NCI-H1092 (cell line): ENCODE results near the gene PROK1.

Experiments
- DNase-seq: peaks from one replicate; lab custom pipeline; 2025; lab: John Stamatoyannopoulos, UW

The PROK1 gene

GRCh38 chr1:110465038-110465813, 14.3 kb downstream of the PROK1 start:
- DNase-seq, result no peak

- no peak for DNase-seq
These were observed 14.9 kb downstream of the PROK1 start for GRCh38 chr1:110465814-110466380.

DNA sequence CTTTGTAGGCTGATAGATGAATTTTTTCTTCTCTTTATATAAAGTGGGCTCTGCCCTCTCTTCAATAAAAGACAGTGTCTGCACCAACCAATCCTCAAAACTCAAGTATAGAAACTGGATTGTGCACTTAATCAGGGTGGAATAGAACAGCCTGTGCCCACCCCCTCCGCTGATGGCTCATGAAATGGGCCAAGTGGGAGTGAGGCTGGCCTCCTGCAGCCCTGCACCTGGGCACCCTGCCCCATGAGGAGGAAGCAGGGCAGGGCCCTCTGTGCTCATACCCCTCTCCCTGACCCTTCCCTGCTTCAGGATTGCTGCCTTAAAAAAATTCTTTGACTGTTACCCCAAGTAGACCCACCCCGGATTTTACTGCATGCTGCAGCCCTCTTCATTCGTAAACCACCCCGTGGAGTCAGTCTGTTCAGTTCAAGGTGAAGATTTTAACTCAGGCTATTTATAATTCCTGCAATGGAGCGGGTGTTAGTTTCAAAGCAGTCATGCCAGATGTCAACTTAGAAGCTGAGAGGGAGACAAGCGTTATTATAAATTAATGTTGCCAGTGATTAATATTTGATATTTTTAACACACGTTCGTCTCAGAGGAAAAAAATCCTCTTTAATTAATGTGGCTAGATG, 15.8 kb downstream of the PROK1 start:
- no peak for DNase-seq

DNA sequence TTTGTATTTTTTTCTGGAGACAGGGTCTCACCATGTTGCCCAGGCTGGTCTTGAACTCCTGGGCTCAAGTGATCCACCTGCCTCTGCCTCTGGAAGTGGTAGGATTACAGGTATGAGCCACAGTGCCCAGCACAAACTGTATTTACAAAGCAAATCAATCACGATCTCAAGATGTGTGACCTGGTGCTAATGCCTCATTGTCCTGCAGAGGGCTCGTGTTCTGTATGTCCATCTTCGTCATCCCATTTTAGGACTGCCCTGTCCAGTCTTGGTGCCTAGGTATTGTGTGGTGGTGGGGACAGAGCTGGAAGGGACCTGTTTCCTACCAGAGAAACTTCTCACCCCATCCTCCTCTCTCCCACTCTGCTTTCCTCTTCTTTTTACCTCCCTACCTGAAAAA, 20.2 kb downstream of the PROK1 start:
- no peak for DNase-seq

GRCh38 chr1:110472546-110472945, 21.6 kb downstream of the PROK1 start:
- DNase-seq, result no peak

DNA sequence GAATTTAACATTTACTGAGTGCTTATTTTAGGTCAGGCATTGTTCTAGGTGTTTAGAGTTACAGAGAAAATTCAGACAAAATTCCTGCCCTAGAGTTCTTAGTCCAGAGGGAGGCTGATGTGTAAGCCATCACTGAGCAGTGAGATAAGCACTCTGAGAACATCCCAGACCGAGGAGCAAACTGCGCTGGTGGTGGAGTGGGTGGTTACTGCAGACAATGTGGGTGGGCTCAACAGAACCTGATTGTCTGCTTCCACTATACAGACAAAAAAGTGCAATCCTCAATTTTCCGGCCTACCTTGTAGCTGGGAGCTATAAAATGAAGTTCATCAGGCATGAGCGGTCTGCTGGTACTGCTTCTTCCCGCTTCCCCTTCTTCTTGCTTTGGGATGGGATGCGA, 23.5 kb downstream of the PROK1 start:
- DNase-seq, result no peak

DNA sequence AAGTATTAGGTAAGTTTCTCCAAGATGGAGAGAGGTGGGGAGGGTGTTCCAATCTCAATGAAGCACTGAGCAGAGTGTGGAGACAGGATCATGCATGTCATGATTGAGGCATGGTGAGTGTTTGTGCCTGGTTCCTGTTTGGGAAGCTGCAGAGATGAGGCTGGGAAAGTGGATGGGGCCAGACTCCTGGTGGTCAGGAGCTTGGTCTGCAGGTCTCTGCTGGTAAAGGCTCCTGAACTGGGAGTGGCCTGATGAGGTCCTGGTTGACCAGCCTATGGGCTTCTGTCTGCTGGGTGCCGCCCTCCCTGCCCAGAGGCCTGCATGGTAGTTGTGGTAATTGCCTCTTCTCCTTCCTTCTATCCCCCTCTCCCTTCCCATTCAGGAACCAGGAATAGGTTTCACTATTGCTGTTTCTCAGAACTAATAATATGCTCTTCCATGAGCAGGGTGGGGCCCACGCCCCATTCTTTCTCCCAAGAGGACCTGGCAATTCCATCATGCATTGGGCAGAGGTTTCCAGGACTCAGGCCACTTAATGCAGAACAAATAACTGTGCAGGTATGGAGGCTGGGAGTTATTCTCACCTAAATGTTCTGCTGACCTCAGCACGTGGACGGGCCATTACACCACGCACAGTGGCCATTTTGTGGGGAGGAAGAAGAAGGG, 24.5 kb downstream of the PROK1 start:
- no peak for DNase-seq

DNA sequence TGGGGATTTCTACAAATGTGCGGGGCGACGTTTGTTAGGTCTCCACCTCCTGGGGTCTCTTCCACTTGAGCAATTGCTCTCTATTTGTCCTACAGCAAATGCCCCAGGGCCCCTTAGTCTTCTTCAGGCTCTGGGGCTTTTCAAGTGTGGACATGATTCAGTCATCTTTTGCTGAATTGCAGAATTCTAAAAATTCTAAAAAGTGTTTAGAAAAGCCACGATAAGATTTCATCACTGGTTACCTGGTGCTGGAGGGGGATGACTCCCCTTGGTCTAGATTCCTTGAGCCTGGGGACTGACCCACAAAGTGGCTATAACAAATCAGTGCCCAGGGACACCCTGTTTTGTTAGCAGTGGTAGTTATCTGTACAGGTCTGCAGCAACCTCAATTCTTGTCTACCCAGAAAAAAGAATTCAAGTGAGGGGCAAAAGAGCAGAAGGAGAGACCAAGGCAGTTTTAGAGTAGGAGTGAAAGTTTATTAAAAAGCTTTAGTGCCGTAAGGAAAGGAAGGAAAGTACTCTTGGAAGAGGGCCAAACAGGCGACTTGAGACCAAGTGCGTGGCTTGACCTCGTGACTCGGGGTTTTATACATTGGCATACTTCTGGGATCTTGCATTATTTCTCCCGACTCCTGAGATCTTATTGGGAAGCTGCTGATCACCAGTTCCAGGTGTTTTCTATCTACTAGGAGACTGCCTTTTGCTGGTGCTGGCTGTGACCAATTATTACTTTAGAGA, 25.2 kb downstream of the PROK1 start:
- no peak for DNase-seq

GRCh38 chr1:110477041-110477440, 26.1 kb downstream of the PROK1 start:
- DNase-seq, result no peak

DNA sequence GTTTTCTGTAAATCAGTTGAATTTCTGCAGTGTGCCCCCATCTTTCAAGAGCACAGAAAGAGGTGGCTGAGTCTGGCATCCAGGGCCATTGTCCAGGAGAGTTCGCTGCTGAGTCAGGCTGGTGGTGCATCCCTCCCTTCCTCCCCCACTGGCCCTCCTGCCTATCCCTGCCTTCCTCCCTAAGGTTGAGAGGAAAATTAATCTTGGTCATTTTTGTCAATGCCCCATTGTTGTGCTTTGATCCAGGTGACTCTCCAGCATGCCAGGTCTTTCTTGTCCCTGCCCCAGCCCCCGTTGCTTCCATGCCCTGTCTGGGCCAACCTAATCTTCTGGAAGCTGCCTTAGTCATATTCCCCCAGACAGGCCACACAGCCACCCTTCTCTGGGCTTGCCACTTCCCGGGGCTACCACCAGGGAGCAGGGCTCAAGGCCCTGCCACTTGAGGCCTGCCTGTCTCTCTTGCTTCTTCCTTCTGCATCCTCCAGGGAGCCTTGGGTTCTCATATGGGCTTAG, 26.6 kb downstream of the PROK1 start:
- DNase-seq, result no peak

DNA sequence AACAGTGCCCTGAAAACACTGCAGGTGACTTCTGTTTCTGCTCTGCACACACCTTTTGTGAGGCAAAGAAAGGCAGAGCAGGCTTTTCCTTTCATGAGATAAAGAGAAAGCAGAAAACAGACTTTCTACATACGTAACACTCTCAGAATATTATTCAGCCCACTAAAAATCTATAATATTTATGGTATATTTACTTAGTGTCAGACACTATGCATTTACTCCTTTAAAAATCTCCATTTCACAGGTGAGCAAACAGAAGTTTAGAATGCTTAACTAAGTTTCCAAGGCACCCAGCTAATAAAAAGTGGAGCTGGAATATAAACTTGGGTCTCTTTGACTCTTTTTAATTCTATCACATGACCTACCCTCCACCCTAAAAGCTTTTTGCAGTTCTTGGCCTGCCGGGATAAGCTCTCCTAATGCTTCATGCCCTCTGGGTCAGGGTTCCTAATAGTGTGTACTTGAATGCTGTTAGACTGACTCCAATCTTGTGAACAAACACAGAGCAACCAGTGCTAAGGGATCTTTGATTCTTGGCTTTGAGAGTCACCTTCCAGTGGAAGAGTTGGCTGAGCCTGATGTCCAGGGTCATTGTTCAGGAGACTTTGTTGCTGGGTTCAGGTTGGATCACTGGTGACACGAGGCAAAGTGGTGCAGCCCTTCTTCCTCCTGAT, 27.2 kb downstream of the PROK1 start:
- DNase-seq, result no peak

DNA sequence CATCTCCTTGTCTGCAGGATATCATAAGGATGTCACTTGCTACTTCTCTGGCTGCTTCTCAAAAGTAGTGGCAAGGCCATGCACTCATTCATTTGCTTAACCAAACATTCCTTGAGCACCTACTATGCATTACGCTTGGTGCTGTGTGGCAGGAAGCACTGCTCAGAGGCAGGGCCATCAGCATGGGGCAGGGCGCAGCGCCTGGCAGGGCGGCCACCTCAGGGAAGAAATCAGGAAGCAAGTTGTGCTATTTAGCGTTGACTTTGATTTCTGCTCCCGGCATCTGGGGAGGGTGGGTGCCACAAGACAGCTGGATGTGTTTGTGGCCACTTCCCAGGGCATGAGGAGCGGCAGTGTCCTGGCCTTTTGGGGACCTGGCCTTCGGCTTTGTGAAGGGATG, 27.9 kb downstream of the PROK1 start:
- DNase-seq, result no peak

- no peak for DNase-seq
These were observed 29.6 kb downstream of the PROK1 start for GRCh38 chr1:110480356-110481096.

GRCh38 chr1:110481968-110482623, 31.1 kb downstream of the PROK1 start:
- DNase-seq, result no peak

- DNase-seq, result no peak
These were observed 31.8 kb downstream of the PROK1 start for GRCh38 chr1:110482662-110483307.

DNA sequence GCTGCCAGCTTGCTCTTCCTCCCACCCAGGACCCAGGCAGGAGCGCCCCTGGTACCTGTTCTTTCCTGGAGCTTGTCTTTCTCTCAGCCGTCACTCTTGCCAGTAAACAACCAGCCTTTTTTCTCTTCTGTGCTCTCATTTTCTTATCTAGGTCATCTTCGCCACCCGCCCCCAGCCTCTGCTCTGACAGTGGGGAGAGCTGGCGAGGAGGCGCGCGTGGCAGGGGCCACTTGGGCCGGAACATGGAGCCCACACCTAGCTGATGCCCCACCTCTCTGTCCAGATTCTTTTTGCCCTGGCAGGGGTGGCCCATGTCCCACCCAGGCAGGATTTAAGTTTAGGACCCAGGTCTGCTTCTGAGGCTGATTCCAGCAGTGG, 32.3 kb downstream of the PROK1 start:
- DNase-seq, result no peak

- no peak for DNase-seq
These were observed 33.9 kb downstream of the PROK1 start for GRCh38 chr1:110484801-110485200.

DNA sequence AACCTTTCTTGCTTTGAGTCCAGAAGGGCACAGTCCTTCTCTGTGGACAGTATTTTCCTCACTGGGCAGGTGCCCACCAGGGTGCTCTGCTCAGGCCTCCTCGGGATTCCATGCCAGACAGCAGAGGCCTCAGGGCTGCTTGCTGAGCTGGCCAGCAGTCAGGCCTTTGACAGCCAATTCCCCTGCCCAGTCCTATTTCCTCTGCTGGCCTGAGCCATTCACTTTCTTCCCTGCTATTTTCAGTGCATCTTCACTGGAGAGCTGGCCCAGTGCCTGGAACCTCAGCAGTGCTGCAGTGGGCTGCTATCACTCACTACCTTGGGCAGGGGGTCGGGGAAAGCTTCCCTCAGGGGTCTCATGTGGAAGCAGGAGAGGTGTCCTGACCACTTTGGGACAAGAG, 34.8 kb downstream of the PROK1 start:
- DNase-seq, result no peak

DNA sequence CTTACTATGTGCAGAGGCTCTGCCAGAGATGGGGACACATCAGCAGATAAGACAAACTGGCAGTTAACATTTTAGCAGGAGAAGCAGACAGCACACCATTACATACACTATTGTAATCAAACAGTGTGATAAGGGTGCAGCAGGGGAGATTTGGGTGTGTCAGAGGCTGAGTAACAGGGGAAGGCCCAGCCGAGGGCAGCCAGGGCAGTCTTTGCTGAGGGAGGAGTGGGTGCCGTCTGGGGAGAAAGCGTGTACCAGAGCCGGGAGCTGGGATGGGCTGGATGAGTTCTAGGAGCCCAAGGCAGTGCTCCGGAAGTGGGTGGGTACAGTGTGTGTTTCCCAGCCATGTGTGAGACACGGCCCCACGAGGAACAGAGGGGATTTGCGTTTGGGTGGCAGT, 36.8 kb downstream of the PROK1 start:
- DNase-seq, result no peak

GRCh38 chr1:110488161-110488560, 37.2 kb downstream of the PROK1 start:
- DNase-seq, result no peak
